GM18517 (cell line): ENCODE data around the gene ZNF688.
"Not testable (repeated sequence)": the region's sequence is repeated elsewhere in the genome, so short reads cannot be mapped to it uniquely, and the experiment has no call there.

Experiments
- ATAC-seq: cut with Tn5 transposase; IDR thresholded peaks from one replicate; pipeline ENCODE4 v1.9.1; 2021; ENCODE audit warnings: mild to moderate bottlenecking, moderate library complexity; ENCODE audit not compliant: unreplicated experiment

Gene ZNF688

DNA sequence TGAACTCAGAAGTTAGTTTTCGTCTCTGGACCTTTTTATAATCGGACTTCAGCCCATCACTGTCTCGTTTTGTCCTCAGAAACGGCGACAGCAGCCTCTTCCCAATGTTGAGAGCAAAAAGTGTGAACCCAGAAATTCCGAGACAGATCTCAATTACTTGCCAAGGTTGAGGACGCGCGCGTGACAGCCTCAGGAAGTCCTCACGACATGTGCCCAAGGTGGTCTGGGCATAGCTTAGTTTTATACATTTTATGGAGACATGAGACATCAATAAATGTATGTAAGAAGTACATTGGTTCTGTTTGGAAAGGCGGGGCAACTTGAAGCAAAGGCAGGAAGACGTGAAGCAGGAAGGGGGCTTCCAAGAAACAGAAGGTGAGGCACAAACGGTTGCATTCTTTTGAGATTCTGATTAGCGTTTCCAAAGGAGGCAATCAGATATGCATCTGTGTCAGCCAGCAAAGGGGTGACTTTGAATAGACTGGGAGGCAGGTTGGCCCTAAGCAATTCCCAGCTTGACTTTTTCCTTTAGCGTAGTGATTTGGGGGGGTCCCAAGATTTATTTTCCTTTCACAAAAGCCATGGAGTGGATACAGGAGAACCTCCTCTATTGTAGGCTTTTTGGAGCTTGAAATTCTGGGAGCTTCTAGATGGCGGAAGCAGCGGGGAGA is 36.3 kb downstream of the ZNF688 start:
- ATAC-seq, result peak; percentile 15

DNA sequence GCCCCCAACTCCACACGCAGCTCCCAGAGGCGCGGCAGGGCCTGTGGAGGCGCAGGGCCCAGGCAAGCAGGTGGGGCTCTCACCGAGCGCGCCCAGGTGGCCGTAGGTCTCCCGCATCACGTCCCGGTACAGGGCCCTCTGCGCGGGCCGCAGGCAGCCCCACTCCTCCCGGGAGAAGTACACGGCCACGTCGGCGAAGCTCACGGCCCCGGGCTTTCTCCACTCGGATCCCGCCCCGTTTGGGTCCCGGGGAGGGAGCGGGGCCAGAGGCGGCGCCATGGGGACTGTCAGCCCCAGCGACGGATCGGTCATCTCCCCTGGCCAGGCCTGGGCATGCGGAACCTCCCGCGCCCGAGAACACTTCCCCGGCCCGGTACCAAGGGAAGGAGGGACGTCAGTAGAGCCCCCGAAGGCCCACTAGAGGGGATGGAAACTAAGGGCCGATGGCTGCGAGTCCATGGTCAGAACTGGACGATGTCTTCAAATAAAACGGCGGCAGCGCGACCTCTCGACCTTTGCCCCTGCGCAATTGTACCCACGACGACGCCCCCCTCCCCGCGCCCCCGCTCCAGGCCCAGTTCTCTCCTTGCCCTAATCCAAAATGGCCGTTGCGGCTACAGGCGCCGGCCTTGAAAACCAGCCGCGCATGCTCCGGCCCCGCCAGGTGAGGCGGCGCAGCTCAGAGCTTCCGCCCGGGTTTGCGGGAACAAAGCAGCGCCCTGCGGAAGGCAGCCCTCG is 37.0 kb downstream of the ZNF688 start, which contains the start of gene ZNF747:
ZNF747 (minus strand) TSS at position 491 of the 738 bp plus-strand sequence; CDS start at position 312, 179 bp downstream.
- ATAC-seq, result peak; percentile 58

DNA sequence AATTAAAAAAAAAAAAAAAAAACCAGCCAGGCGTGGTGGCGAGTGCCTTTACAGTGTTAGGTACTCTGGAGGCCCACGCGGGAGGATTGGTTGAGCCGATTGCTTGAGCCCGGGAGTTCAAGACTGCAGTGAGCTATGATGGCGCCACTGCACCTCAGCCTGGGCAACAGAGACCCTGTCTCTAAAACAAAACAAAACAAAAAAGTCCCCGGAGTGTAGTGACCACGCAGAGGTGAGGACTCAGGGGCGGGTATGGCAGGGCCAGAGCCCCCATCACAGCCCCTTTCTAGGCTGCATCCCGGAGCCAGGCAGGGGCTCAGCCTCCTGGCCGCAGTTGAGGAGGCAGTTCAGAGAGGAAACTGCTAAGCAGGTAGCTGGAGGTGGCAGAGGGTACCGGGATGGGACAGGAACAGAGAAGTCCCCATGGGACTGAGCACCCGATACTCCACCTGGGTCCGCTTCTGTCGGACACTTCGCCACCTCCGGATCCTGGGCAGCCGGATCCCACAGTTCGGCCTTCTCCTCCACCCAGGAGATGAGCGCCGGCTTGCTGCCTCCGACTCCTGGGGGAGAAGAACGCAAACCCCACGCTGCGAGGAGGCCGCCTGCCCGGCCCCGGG is 37.7 kb downstream of the ZNF688 start:
- peak; percentile 21 for ATAC-seq

DNA sequence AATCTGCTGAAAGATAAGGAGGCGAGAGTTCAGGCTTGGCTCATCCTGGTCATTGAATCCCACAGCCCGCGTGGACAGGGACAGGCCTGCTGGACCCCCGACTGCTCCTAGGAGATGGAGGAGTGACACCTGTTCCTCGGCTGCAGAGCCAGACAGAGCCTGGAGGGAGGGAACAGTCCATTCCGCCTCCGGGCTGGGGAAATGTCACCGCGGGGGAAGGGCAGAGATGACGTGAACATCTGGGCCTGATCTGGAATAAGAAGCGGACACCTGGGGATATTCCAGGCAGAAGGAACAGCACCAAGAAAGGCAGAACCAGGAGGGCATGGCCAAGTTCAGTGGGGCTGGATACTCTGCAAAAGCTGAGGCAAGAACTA is 38.4 kb downstream of the ZNF688 start:
- no peak for ATAC-seq

DNA sequence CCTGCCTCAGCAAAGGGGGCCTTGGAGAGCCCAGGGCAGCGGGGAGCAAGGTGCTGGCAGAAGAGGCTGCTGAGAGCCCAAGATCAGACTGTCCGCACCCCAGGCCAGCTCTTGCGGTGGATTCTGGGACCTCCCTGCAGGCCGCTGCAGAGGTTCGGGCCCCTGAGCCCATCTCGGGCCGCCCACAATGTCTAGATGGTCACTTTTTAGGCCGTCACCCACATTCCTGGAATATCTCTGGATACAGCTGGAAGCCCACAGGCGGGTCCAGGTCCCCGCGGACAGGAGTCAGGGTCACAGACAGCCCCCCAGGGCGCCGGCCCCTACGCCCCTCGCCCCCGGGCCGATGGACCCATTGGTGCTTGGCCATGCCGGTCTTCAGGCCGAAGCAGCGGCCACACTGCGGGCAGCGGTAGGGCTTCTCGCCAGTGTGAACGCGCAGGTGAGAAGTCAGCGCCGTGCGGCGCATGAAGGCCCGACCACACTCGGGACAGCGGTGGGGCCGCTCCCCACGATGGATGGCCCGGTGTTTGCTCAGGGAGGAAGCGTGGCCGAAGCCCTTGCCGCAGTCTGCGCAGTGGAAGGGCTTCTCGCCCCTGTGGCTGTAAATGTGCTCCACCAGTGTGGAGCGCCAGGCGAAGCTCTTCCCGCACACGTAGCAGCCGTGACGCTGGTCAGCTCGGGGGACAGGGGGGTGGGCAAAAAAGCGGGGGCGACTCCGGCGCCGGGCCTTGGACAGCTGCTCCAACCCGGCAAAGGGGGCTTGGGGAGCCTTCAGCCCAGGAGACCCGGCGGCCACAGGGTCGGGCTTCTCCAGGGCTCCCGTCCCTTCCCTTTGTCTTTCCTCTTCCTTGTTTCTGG is 39.0 kb downstream of the ZNF688 start:
- ATAC-seq, result no peak

DNA sequence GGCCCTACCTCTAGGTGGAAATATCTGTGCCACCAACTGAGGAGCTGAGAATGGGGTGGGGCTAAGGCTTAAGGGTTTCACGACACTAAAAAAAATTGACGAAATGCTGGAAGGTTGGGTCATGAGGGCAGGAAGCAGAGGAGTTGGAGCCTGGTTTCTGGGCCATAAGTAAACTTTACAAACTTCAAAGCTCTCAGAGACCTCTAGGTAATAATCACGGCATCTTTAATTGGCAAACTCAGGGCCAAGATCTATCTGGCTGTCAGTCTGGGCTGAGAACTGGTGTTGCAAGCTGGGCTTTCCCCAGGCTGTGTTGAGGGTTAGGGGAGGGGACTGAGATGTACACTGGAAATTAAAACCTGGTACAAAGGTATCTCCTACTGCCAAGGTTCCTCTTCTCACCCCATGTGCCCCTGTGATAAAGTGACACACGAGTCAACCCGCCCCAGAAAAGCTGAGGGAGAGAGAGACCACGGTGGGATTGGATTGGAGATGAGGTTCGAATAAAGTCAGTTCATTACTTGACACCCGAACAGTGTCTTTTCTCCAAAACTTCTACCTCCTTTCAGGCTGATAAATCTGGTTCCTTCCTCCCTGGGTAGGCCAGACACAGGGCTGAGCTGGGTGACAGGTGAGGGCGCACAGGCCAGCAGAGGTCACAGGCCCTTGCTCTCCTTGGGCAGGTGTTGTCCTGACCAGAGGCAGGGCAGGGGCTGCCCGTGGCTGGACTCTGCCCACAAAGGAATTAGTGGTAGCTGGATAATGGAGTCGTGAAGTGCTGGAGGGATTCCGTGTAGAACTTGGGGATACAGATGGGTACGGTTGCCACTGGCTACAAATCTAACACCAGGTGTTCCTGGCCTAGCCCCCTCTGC is 41.1 kb downstream of the ZNF688 start:
- no peak for ATAC-seq

DNA sequence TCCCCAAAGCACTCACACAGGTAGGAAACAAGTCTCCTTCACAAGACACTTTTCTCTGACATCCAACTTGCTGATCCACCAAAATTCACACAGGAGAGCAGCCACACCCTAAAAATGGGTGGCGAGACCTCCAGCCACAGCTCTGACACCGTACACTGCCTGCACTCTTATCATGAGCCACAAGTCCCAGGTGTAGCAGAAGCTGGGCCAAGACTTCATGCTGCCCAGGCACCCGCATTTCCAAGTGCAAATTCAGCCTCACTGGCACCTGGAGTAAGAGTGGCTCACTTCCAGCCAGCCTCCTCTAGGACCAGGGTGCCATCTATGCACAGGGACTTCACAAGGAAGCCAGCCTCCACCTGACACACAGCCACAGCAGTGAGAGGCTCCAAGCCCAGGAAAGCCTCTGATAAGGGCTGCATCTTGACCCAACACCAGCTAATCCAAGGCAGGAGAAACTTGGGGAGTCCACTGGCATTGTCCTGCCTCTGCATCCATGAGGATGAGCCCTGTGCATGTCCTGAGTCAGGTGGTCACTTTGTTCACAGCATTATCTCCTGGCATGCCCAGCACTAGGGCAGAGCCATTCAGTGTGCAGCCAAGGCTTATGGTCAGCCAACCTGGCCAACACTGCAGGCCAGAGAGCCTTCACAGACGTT is 42.6 kb downstream of the ZNF688 start:
- ATAC-seq, result no peak

DNA sequence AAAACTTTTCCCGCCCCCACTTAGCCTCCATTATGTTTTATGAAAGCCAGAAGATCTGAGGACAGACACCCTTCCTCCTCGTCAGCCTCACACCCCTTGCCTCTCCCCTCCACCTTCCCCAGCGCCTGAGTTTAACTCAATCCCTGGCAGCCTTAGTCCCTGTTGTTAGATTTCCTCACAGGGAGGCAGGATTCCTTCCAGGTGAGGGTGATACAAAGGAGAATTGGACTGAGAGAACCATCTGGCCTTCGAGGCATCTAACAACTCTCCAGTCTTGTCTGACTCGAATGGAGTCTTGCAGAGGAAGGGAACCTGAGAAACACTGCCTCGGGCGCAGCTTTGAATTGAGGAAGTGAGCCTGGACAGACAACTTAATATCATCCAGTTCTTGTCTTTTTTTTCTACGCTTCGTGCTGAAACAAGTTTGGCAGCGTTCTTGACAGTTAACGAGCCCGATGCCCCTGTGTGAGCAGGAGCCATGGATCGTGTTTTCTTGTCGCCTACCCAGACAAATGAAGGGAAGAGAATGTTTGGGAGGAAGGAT is 43.8 kb downstream of the ZNF688 start:
- ATAC-seq, result peak; percentile 22

DNA sequence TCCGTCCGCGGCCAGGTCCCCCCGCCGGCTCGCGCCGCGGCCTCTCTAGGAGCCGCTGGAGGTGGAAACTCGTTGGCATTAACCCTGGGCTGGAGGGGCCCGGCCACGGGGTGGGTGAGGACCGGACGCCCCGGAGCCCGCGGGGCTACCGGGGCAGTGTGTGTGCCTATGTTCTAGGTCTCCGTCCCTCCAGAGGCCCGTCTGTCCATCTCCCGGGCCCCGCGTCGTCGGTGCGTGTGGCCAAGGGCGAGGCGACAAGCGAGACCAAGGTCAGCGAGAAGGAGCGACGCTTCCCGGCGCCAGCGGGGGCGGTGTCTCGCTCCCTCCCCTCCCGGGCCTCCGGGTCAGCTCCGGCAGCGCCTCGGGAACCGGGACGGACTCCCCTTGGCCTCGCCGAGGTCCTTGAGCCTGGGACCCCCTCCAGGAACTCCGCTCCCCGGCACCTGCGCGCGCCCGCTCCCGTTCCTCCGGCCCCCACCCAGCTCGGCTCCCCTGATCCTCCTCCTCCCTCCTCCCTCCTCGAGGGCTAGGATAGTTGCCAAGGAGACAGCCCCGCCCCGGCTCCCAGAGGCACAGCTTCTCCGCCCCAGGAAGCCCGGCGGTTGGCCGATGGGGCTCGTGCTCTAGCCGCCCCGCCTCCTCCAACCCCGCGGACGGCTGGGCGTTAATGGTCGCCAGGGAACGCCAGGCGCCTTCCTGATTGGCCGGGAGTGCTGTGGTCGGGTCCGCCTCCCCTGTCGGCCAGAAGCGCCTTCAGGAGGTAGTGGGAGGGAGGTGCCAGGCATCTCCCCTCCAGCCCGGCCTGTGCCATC is 44.5 kb downstream of the ZNF688 start:
- peak; percentile 73 for ATAC-seq

DNA sequence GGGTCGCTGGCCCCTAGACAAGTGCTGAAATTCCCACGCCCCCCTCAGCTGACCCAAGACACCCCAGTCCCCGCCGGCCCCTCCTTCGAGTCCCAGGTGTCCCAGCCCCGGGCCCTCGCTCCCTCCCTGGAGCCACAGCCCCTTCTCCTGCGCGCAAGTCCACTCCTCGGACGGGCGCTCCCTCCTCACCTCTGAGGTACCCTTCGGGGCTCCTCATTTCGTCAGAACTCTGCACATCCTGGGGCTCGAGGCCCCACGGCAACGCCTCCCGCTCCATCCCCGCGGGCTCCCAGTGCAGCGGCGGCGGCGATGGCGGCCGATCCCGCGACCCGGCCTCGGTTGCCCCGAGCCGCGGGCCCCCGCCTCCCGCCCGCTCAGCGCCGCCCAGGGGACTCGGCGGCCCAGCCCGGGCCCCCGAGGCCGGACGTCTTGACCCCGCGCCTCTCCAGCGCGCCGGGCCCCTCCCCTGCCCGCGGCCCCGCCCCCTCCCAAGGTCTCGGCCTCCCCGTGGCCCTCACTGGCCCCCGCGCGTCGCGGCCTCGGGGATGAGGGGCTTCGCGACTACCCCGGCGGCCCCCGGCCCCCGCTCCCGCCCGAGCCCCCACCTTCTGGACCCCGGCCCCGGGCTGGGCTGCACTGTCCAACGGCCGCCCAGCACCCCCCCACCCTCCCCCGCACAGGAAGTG is 45.2 kb downstream of the ZNF688 start, which contains the start of gene ZNF768:
ZNF768 (minus strand) TSS at position 430 of the 686 bp plus-strand sequence; CDS start at position 277, 153 bp downstream.
- ATAC-seq, result no peak

DNA sequence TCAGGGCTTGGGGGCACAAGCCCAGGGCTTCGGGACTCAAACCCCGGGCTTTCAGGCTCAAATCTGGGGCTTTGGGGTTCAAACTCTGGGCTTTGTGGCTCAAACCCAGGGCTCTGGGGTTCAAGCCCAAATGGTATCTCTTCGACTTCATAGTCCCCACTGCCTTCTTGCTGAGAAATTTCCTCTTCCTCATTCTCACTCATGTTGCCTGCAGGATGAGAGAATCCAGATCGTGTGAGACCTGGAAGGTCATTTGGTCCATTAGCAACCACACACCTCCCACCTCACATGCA is 45.7 kb downstream of the ZNF688 start:
- no peak for ATAC-seq

DNA sequence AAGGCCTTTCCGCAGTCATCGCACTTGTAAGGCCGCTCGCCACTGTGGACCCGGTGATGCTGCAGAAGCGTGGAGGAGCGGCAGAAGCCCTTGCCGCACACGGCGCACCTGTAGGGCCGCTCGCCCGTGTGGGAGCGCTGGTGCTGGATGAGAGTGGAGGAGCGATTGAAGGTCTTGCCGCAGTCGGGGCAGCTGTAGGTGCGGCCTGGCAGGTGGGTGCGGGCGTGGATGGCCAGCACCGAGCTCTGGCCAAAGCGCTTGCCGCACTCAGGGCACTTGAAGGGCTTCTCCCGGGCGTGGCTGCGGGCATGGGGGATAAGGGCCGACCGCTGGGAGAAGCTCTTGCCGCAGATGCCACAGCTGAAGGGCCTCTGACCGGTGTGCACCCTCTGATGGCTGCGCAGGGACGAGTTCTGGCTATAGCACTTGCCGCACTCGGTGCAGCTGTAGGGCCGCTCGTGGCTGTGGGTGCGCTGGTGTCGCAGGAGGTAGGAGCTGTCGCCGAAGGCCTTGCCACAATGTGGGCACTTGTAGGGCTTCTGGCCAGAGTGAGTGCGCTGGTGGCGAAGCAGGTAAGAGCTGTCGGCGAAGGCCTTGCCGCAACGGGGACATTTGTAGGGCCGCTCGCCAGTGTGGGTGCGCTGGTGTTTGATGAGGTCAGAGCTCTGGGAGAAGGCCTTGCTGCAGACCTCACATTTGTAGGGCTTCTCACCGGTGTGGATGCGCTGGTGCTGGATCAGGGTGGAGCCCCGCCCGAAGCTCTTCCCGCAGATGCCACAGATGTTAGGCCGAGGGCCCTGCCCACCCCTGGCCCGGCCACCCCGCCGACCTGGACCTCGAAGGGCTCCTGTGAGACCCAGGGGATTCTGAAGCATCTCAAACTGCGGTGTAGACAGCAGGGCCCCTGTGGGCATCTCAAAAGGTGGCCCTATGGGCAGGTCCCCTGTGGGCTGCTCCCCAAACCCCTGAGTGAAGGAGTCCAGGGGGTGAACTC is 46.6 kb downstream of the ZNF688 start:
- no peak for ATAC-seq

DNA sequence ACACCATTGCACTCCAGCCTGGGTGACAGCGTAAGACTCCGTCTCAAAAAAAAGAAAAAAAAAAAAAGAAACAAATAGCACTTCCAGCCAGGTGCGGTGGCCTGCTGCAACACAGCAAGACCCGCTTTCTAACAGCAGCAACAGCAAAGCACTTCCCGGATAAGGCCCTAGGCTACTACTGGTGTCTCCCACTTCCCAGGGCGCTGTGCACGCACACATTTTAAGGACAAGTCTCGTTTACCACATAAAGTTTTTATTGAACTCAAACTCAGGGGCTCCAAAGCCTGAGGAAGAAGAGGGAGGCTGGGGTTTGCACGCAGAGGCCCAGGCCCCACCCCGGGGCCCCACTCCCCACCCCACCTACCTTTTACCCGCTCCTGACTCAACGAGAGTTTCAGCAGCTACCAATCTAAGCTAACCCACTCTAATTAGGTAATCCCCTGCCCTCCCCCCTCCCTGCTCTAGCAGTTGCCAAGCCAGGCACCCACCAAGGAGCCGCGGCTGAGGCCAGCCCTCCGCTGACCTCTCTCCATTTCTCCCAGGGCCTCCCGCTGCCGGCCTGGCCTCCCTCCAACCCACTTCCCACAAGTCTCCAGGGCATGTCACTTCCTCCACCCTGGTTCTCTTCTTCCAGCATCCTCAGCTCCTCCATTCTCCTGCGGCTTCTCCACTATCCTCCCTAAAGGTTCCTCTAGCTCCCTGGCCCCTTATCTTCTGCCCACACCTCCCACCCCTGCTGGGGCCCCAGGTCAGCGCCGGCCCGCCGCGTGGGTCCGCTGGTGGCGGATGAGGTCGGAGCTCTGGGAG is 47.5 kb downstream of the ZNF688 start:
- ATAC-seq, result no peak

DNA sequence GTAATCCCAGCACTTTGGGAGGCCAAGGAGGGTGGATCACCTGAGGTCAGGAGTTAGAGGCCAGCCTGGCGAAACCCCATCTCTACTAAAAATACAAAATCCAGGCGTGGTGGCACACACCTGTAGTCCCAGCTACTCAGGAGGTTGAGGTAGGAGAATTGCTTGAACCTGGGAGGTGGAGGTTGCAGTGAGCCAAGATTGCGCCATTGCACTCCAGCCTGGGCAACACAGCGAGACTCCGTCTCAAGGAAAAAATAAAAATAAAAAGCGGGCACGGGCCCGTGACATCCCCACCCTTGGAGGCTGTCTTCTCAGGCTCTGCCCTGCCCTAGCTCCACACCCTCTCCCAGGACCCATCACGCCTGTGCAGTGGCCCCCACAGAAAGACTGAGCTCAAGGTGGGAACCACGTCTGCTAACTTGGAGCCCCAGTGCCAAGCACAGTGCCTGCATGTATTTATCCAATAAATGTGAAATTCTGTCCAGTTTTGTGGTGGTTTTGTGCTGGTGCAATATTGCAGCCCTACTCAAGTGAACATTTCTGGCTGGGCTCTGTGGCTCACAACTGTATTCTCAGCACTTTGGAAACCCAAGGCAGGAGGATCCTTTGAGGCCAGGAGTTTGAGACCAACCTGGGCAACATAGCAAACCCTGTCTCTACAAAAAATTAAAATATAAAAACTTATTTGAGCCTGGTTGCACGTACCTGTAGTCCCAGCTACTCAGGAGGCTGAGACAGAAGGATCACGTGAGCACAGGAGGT is 48.6 kb downstream of the ZNF688 start:
- not testable (repeated sequence) for ATAC-seq
